SK-N-SH treated with all-trans-retinoic acid at 6 μM for 48 hours (cell line): ENCODE data around the gene UGT1A4.

Experiments
- ATAC-seq: fragments of 200-7000 bp; cut with Tn5 transposase; 3 replicates; pipeline ENCODE4 v1.9.1; 2020; ENCODE audit warnings: mild to moderate bottlenecking, moderate library complexity
- ARNTL ChIP-seq: fragments of 450-650 bp; formaldehyde crosslinking; IDR thresholded peaks from 2 replicates; pipeline ENCODE4 v1.5.0; 2020; ENCODE audit warnings: low read depth, mild to moderate bottlenecking, moderate library complexity, borderline replicate concordance
- BACH2 ChIP-seq: fragments of 250-450 bp; sonication (Bioruptor Pico); IDR thresholded peaks from 2 replicates; pipeline ENCODE4 v1.9.0; 2021; ENCODE audit warnings: mild to moderate bottlenecking, borderline replicate concordance
- CREB5 ChIP-seq: fragments of 250-450 bp; sonication (Bioruptor Pico); IDR thresholded peaks from 2 replicates; pipeline ENCODE4 v1.5.1; 2020; ENCODE audit warnings: low read depth, mild to moderate bottlenecking, moderate library complexity
- ESRRG ChIP-seq: fragments of 250-450 bp; sonication (Bioruptor Pico); IDR thresholded peaks from 2 replicates; pipeline ENCODE4 v1.6.1; 2021; ENCODE audit warnings: mild to moderate bottlenecking
- GLIS3 ChIP-seq: fragments of 250-450 bp; sonication (Bioruptor Pico); IDR thresholded peaks from 2 replicates; pipeline ENCODE4 v1.5.0; 2020; ENCODE audit warnings: mild to moderate bottlenecking, moderate library complexity
- ISL1 ChIP-seq: fragments of 250-450 bp; sonication (Bioruptor Pico); IDR thresholded peaks from 2 replicates; pipeline ENCODE4 v2.1.2; 2022; ENCODE audit warnings: mild to moderate bottlenecking, moderate library complexity
- PATZ1 ChIP-seq: fragments of 250-450 bp; sonication (Bioruptor Pico); IDR thresholded peaks from 2 replicates; pipeline ENCODE4 v1.8.0; 2020; ENCODE audit warnings: mild to moderate bottlenecking, moderate library complexity, borderline replicate concordance
- PPARA ChIP-seq: fragments of 250-450 bp; sonication (Bioruptor Pico); IDR thresholded peaks from 2 replicates; pipeline ENCODE4 v1.5.0; 2020; ENCODE audit warnings: mild to moderate bottlenecking, borderline replicate concordance
- RARB ChIP-seq: fragments of 250-450 bp; sonication (Bioruptor Pico); IDR thresholded peaks from 2 replicates; pipeline ENCODE4 v1.8.0; 2021; ENCODE audit warnings: mild to moderate bottlenecking, moderate library complexity
- SNAI2 ChIP-seq: fragments of 250-450 bp; sonication (Bioruptor Pico); IDR thresholded peaks from 2 replicates; pipeline ENCODE4 v1.5.0; 2020; ENCODE audit warnings: mild to moderate bottlenecking, moderate library complexity
- TCF4 ChIP-seq: fragments of 250-450 bp; sonication (Bioruptor Pico); IDR thresholded peaks from 2 replicates; pipeline ENCODE4 v1.8.0; 2021; ENCODE audit warnings: mild to moderate bottlenecking, moderate library complexity, borderline replicate concordance
- ZC3H10 ChIP-seq: fragments of 250-450 bp; sonication (Bioruptor Pico); IDR thresholded peaks from 2 replicates; pipeline ENCODE4 v1.5.1; 2021; ENCODE audit warnings: mild to moderate bottlenecking, moderate library complexity
- ZFP3 ChIP-seq: fragments of 250-450 bp; sonication (Bioruptor Pico); IDR thresholded peaks from 2 replicates; pipeline ENCODE4 v1.5.0; 2020; ENCODE audit warnings: mild to moderate bottlenecking, moderate library complexity
- ZNF565 ChIP-seq: fragments of 450-650 bp; formaldehyde crosslinking; conservative IDR thresholded peaks from 2 replicates; pipeline ENCODE4 v1.5.0; 2020; ENCODE audit warnings: low read depth, mild to moderate bottlenecking, moderate library complexity
- ZNF70 ChIP-seq: fragments of 450-650 bp; formaldehyde crosslinking; IDR thresholded peaks from 2 replicates; pipeline ENCODE4 v1.5.0; 2020; ENCODE audit warnings: mild to moderate bottlenecking, moderate library complexity
- ZNF8 ChIP-seq: fragments of 450-650 bp; formaldehyde crosslinking; IDR thresholded peaks from 2 replicates; pipeline ENCODE4 v1.5.0; 2020; ENCODE audit warnings: mild to moderate bottlenecking, moderate library complexity
- TF ChIP-seq, protein P1 (sequence below): fragments of 250-450 bp; sonication (Bioruptor Pico); IDR thresholded peaks from 2 replicates; pipeline ENCODE4 v1.8.0; 2021; ENCODE audit warnings: low read depth, mild to moderate bottlenecking, moderate library complexity, borderline replicate concordance

The UGT1A4 gene

GRCh38 chr2:233817995-233818638, 99.6 kb downstream of the UGT1A4 start:
- TF ChIP-seq GLIS3 (CRISPR knock-in tag) (no peak), ZNF565 (CRISPR knock-in tag) (no peak), ZFP3 (CRISPR knock-in tag) (no peak), CREB5 (CRISPR knock-in tag) (no peak), PATZ1 (CRISPR knock-in tag) (no peak)
- TF ChIP-seq, all 23 proteins: peak for 0
- no peak for ATAC-seq

- ATAC-seq: no peak
- TF ChIP-seq ZNF70 (CRISPR knock-in tag): no peak
- no peak for TF ChIP-seq ISL1 (CRISPR knock-in tag)
- no peak for TF ChIP-seq ZFP3 (CRISPR knock-in tag)
- TF ChIP-seq PATZ1 (CRISPR knock-in tag): no peak
- no peak for TF ChIP-seq ZNF8
Observed at GRCh38 chr2:233818639-233819621, 100.4 kb downstream of the UGT1A4 start.

- TF ChIP-seq BACH2 (CRISPR knock-in tag) (no peak), ZNF70 (CRISPR knock-in tag) (no peak), TCF4 (CRISPR knock-in tag) (no peak), ZFP3 (CRISPR knock-in tag) (no peak), ZC3H10 (CRISPR knock-in tag) (no peak), ARNTL (CRISPR knock-in tag) (no peak), PPARA (CRISPR knock-in tag) (no peak), ZNF8 (no peak), ZNF565 (CRISPR knock-in tag) (no peak), SNAI2 (CRISPR knock-in tag) (no peak), GLIS3 (CRISPR knock-in tag) (no peak), RARB (CRISPR knock-in tag) (no peak), ESRRG (no peak), PATZ1 (CRISPR knock-in tag) (no peak), CREB5 (CRISPR knock-in tag) (no peak)
- TF ChIP-seq, protein P1, sequence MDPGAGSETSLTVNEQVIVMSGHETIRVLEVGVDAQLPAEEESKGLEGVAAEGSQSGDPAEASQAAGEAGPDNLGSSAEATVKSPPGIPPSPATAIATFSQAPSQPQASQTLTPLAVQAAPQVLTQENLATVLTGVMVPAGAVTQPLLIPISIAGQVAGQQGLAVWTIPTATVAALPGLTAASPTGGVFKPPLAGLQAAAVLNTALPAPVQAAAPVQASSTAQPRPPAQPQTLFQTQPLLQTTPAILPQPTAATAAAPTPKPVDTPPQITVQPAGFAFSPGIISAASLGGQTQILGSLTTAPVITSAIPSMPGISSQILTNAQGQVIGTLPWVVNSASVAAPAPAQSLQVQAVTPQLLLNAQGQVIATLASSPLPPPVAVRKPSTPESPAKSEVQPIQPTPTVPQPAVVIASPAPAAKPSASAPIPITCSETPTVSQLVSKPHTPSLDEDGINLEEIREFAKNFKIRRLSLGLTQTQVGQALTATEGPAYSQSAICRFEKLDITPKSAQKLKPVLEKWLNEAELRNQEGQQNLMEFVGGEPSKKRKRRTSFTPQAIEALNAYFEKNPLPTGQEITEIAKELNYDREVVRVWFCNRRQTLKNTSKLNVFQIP (CRISPR knock-in tag): no peak
- ATAC-seq: no peak
Observed at GRCh38 chr2:233819884-233820773, 101.6 kb downstream of the UGT1A4 start.
